RCC 7860 (cell line): ENCODE measurements around the gene CNTN6.
A peak's percentile ranks its signal among the peaks of the same experiment; 100 is the strongest.

Source experiments
- DNase-seq: peaks from one replicate; pipeline ENCODE4 v3.0.0-alpha.2; 2015; ENCODE audit warnings: low spot score
- FAIRE-seq: peaks from 2 replicates; lab custom pipeline; 2012; peaks lifted over from hg19 to GRCh38; lab: Jason Lieb, UNC

CNTN6 gene

GRCh38 chr3:1171320-1171719, 78.5 kb downstream of the CNTN6 start:
- DNase-seq (no peak), FAIRE-seq (no peak)

GRCh38 chr3:1172644-1173043, 79.8 kb downstream of the CNTN6 start:
- no peak for DNase-seq
- FAIRE-seq = no peak

DNA sequence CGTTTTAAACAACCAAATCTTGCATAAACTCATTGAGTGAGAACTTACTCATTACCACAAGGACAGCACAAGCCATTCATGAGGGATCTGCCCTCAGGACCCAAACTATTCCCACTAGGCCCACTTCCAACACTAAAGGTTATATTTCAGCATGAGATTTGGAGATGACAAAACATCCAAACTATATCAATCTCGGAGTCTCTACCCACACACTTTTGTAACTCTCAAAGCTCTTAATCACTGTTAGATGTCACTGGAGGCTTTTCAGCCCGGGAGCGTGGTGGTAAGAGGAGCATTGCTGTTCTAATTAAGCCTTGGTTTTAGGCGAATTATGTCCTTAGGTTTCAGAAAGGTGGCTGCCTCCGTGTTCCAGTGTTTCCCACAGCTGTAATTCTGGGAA, 86.3 kb downstream of the CNTN6 start:
- no peak for FAIRE-seq
- DNase-seq = no peak

DNA sequence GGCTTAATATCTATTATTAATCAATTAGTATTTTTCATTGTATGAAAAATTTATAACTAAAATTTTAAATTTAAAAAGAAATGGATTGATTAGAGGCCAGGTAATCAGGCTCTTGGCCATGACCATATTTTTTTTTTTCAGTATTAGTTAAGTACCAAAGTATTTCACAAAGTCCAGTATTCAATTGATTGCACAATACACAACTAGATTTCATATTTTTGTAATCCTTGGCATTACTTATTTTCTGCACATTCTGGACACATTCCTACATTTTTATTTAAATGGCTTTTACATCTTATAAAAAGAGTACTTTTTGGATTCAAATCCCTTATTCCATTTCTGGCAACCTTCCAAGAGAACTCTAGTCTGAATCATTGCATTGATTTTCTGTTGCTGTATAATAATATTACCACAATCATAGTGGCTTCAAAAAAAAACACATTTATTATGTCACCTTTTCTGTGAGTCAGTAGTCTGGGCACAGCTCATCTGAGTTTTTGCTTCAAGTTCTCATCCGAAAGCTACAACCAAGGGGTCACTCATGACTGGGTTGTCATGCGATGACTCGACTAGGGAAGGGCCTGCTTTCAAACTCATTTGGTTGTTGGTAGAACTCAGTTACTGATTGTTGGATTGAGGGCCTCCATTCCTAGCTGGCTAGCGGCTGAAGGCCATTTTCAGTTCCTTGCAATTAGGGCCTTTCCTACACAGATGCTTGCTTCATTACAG, 90.7 kb downstream of the CNTN6 start:
- DNase-seq (peak; percentile 92), FAIRE-seq (peak; percentile 96)

- FAIRE-seq (no peak), DNase-seq (peak; percentile 86)
Observed at GRCh38 chr3:1190569-1190968, 97.7 kb downstream of the CNTN6 start.

DNA sequence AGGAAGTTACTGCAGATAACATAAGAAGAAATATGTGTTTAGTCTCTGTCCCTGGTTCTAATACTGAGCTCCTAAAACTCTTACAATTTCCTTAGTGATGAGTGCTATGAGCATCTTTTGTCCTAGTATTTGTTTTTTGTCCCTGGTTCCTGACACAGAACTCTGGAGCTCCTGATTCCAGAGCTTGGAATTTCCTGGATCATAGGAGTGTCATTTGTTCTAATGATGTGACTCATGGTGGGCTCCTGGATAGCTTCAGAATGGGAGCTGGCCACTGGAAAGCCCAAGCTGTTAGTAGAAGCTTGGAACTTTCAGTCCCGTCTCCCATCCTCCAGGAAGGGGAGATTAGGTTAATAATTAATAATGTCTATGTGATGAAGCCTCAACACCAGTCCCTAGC, 98.2 kb downstream of the CNTN6 start:
- FAIRE-seq (peak; percentile 92), DNase-seq (peak; percentile 93)

DNA sequence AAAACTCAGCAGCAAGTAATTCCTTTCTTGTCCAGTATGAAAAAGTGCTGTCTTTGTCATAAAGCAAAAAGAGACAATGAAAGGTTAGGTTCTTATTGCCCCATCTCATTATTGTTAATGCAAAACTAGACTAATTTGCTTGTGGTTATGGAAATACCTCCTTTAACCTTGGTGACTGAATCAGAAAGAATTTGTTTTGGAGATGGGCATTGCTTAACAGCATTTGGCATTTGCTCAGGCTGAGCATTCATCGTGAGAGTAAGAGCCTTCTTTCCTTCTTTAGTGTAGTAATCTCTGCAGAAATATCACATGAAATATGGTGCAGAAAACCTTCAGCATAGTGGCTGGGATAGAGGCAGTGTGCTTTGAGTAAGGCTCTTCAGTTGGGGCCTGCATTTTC, 103.1 kb downstream of the CNTN6 start:
- DNase-seq (peak; percentile 67), FAIRE-seq (peak; percentile 92)

GRCh38 chr3:1197051-1197450, 104.2 kb downstream of the CNTN6 start:
- FAIRE-seq = peak; percentile 72
- peak; percentile 42 for DNase-seq

DNA sequence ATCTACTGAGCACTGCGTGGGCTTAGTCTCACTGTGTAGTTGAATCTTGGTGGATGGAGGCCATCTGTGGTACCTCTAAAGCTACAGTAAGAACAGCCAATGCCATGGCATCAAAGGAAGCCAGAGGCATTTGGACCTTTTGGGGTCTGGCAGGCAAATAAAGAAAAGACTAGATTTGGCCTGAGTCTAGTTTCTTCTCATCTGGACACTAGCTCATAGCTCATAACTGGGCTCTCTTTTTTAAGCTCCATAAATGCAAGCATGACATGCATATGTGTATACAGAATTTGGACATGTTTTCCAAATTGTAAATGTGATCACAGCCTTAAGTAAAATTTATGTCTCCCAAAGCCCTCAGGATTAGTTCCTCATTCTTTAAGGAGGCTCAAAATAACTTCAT, 107.5 kb downstream of the CNTN6 start:
- DNase-seq (no peak), FAIRE-seq (no peak)

GRCh38 chr3:1207904-1208303, 115.1 kb downstream of the CNTN6 start:
- no peak for DNase-seq
- FAIRE-seq = peak; percentile 2

DNA sequence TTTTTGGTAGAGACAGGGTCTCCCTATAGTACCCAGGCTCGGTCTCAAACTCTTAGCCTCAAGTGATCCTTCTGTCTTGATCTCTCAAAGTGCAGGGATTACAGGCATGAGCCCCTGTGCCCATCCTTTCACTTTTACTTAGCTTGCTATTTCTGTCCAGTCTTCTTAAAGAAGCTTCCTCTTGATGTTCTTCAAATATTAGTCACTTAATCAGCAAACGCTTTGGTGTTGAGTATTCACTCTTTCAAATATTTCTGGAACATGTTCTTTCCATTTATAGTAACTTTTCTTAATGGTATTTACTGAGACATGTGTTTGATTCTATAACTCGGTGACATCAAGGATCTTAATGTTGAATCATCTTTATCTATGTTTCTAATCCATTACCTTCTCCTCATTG, 122.1 kb downstream of the CNTN6 start:
- FAIRE-seq (no peak), DNase-seq (no peak)

GRCh38 chr3:1216856-1217255, 124.0 kb downstream of the CNTN6 start:
- FAIRE-seq (no peak), DNase-seq (no peak)

DNA sequence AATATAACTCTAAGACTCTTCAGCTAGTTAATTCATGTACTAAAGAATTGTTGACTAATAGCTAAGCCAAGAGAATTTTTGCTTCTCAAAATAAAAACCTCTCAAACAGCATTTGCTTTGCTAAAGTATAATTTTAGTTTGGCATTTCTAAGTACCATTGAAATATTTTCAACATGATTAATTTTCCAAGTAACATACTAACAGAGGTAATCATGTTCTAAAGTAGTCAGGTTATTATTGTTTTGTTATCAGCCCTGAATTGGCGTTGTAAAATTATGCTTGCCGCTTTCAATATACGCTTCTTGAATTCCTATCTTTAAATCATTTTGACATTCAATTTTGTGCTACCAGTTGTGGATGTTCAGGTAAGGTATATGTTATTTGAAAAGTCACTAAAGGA, 134.3 kb downstream of the CNTN6 start:
- DNase-seq (no peak), FAIRE-seq (no peak)

GRCh38 chr3:1228289-1228688, 135.5 kb downstream of the CNTN6 start:
- no peak for FAIRE-seq
- no peak for DNase-seq

- DNase-seq (no peak), FAIRE-seq (no peak)
Observed at GRCh38 chr3:1230920-1231319, 138.1 kb downstream of the CNTN6 start.

DNA sequence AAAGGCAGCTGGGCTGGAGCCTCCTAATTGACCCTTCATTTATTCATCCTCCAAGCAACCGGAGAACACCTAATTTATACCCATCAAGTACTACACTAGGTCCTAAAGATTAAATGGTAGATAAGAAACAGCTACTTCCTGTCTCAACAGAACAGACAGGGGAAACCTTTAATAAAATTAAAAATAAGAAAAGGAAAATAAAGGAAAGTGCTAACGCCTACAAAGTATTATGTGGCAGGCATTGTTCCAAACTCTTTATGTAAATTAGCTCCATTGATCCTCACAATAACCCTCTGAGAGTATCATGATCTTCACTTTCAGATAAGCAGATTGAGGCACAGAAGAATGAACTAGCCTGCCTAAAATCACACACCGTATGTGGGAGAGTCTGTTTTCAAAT, 139.5 kb downstream of the CNTN6 start:
- DNase-seq (no peak), FAIRE-seq (no peak)

GRCh38 chr3:1235526-1236120, 142.8 kb downstream of the CNTN6 start:
- DNase-seq (no peak), FAIRE-seq (no peak)

GRCh38 chr3:1251282-1252060, 158.6 kb downstream of the CNTN6 start:
- DNase-seq (peak; percentile 75), FAIRE-seq (peak; percentile 91)

GRCh38 chr3:1252061-1252430, 159.2 kb downstream of the CNTN6 start:
- DNase-seq (no peak), FAIRE-seq (no peak)

GRCh38 chr3:1262246-1262645, 169.4 kb downstream of the CNTN6 start:
- DNase-seq (no peak), FAIRE-seq (no peak)

- DNase-seq (no peak), FAIRE-seq (no peak)
Observed at GRCh38 chr3:1263121-1263520, 170.3 kb downstream of the CNTN6 start.

DNA sequence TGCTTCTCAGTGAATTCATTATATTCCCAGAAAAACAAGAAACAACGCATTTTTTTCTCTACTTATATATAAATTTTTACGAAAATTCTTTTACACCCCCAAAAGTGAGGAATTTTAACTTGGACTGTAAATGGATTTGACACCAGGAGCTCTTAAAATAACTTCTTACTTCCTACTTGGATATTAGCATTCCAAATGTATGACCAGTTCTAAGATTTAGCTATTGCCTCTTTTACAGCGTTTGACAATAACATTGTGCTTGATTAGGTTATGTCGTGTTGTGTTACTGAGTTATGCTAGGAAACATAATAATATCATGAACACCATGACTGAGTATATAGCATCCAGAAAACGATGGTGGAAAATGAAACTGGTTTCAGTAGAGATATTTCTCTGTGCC, 177.0 kb downstream of the CNTN6 start:
- FAIRE-seq (no peak), DNase-seq (no peak)
